PFSK-1 (cell line): ENCODE results near the gene DAP3.

Experiments used
- FOXP2 ChIP-seq: optimal IDR thresholded peaks from 2 replicates; pipeline ENCODE3; 2011; ENCODE audit warnings: borderline replicate concordance, control low read depth, inconsistent platforms; ENCODE audit not compliant: insufficient read depth; ENCODE audit errors: extremely low read length, extremely low read depth
- POLR2AphosphoS5 ChIP-seq: IDR thresholded peaks from 2 replicates; pipeline ENCODE4 v1.6.1; 2012; ENCODE audit warnings: low read depth, mild to moderate bottlenecking, control low read depth, low read length, moderate library complexity
- REST ChIP-seq, 2 experiments: IDR thresholded peaks; 2 replicates each; pipeline versions ENCODE4 v1.6.1 to v1.8.0; 2011 to 2012; ENCODE audit warnings: low read depth in 2 of 2, low read length in 2 of 2, control low read depth in 1 of 2, inconsistent platforms in 1 of 2, mild to moderate bottlenecking in 1 of 2, moderate library complexity in 1 of 2; ENCODE audit not compliant: insufficient read depth in 1 of 2
- SIN3A ChIP-seq: IDR thresholded peaks from 2 replicates; pipeline ENCODE4 v1.6.1; 2012; ENCODE audit warnings: mild to moderate bottlenecking, low read length, moderate library complexity, borderline replicate concordance; ENCODE audit not compliant: insufficient read depth
- TAF1 ChIP-seq: IDR thresholded peaks from 2 replicates; pipeline ENCODE4 v1.6.1; 2012; ENCODE audit warnings: low read length, control low read depth, borderline replicate concordance; ENCODE audit not compliant: insufficient read depth

DAP3 gene

GRCh38 chr1:155773221-155773620 is 84.3 kb downstream of the DAP3 start:
- TF ChIP-seq FOXP2 = no peak
- TF ChIP-seq SIN3A = no peak
- TF ChIP-seq POLR2AphosphoS5 = no peak
- TF ChIP-seq TAF1 = no peak
- no peak for TF ChIP-seq REST (IDR thresholded peaks at IDR 0.05; ENCODE audit: insufficient read depth in 1 of 2, low read depth in 2 of 2, low read length in 2 of 2)

GRCh38 chr1:155776414-155776813 is 87.5 kb downstream of the DAP3 start:
- TF ChIP-seq FOXP2 (no peak), TAF1 (no peak), REST (IDR thresholded peaks at IDR 0.05; ENCODE audit: insufficient read depth in 1 of 2, low read depth in 2 of 2, low read length in 2 of 2) (no peak), SIN3A (no peak), POLR2AphosphoS5 (no peak)

GRCh38 chr1:155777582-155777981 is 88.7 kb downstream of the DAP3 start:
- TF ChIP-seq REST (IDR thresholded peaks at IDR 0.05; ENCODE audit: insufficient read depth in 1 of 2, low read depth in 2 of 2, low read length in 2 of 2) (no peak), SIN3A (no peak)
